GM21528 (cell line): ENCODE data around the gene LGI2.

ENCODE experiments used
- ATAC-seq: cut with Tn5 transposase; IDR thresholded peaks from one replicate; pipeline ENCODE4 v1.9.1; 2021; ENCODE audit warnings: mild to moderate bottlenecking, moderate library complexity; ENCODE audit not compliant: unreplicated experiment, low FRiP score

The LGI2 gene

DNA sequence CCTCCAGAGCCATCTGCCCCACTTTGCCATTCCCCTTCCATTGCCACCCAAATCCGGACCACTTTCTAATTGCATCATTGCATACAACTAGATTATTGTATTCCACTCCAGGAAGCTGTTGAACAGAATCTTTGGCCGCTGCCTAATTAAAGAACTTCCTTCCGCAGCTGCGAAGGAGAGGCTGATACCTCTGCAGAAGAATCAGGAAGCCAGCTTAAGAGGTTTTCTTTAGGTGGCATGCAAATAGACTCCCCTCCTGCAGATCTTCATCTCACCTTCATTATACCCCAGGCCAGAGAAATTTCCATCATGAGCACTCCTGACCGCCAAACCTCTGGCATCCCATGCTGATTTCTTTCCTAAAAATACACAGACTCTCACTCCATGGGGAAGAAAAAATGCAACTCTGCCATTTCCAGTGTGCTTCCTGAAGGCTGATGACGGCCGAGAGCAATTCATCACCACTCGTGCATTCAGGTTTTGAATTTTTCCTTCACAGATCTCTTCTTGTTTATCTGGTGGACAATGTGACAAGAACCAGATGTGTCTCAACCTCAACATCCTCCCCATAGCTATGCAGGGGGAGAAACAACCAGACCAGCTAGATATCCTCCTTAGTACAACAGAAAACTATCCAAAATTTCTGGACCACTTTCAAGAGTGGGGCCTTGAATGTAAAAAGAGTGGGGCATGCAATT is 31.2 kb downstream of the LGI2 start:
- no peak for ATAC-seq

- ATAC-seq = no peak
Observed at GRCh38 chr4:24995346-24995919, 35.3 kb downstream of the LGI2 start.

GRCh38 chr4:24993551-24994080 is 37.1 kb downstream of the LGI2 start:
- no peak for ATAC-seq

- no peak for ATAC-seq
Observed at GRCh38 chr4:24992968-24993367, 37.8 kb downstream of the LGI2 start.

GRCh38 chr4:24991015-24991414 is 39.7 kb downstream of the LGI2 start:
- no peak for ATAC-seq

GRCh38 chr4:24989327-24989726 is 41.4 kb downstream of the LGI2 start:
- no peak for ATAC-seq

- ATAC-seq = no peak
Observed at GRCh38 chr4:24988776-24989175, 42.0 kb downstream of the LGI2 start.

- ATAC-seq = no peak
Observed at GRCh38 chr4:24984602-24985532, 45.9 kb downstream of the LGI2 start.

GRCh38 chr4:24980740-24981139 is 50.0 kb downstream of the LGI2 start:
- no peak for ATAC-seq

DNA sequence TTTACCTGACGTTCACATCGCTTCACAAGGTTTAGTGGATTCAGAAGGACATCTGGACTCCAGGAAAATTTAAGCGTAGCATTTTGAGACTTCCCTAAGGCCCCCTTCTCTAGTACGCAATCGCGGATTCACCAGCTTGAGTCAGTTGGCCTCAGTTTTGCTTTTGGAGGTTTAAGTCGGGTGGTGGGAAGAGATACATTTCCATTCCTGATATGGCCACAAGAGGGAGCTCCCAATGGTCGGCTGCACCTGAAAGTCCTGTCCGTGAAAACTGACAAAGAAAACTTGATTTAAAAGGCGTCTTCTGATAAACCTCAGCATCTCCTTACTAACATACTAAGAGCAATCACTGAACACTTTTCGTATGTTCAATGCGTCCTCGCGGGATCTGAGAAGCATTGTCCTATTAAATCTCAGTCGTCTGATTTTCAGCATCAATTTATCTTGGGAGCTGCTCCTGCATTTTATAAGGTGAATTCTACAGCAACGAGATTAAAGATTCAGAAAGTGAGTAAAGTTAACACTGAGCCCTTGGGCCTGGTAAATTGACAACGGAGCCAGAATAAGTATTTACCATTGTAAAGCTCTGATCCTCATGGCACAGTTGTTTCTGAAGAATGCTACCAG is 50.6 kb downstream of the LGI2 start:
- ATAC-seq = no peak

DNA sequence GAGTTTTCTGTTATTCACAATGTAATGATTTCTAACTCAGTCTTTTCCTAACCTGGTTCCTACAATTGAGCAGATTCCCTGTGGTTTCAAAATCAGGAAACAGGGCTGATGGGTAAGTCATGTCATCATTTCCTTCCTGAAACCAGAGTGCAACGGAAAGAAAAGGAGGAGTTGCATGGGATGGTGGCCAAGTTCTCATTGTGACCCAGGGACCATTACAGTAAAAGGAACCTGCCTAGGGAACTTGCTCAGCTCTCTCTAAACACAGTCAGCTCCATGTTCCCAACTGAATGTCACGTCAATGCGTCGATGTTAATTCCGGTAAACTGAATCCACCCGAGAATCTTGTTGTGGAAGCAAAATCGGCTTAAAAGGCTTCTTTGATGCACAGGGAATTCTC is 51.2 kb downstream of the LGI2 start:
- ATAC-seq = no peak

GRCh38 chr4:24978291-24979075 is 52.3 kb downstream of the LGI2 start:
- ATAC-seq = no peak

- ATAC-seq = no peak
Observed at GRCh38 chr4:24975510-24975909, 55.2 kb downstream of the LGI2 start.

GRCh38 chr4:24973747-24974601 is 56.8 kb downstream of the LGI2 start:
- ATAC-seq = no peak

GRCh38 chr4:24973404-24973746 is 57.4 kb downstream of the LGI2 start:
- ATAC-seq = no peak

DNA sequence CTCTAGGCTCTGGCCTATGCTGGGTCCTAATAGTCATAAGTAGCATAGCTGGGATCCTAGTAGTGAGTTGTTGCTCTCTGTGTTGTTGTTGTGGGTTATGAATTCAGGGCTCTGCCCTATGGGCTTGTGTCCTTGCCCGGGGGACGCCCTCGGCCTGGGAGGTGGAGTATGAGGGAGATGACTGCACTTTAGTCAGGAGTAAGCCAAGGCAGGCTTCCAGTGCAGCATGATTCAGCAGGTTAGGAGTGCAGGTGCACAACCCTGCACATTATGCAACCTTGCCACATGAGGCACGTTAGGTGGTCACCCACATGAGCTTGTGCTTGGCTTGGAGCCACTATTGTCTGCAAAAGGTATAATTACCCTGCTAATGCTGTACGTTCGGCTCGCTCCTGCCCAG is 59.6 kb downstream of the LGI2 start:
- no peak for ATAC-seq

- ATAC-seq = no peak
Observed at GRCh38 chr4:24970635-24971034, 60.1 kb downstream of the LGI2 start.

DNA sequence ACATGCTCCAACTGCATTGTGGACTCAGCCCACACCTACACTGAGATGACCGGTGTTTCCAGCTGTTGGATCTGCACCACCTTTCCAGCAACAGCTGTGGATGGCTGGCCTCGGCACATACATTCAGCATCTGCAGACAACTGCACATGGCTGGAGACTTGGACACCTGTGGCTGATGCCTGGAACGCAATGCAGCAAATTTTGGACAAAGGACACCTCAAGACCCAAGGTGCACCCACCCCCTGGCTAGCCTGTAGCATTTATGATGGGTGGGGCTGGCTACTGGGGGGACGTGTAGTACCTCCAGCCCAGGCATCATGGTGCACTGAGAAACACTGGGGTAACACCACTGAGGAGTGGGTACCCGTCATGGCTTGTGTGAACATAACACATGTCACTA is 60.6 kb downstream of the LGI2 start:
- ATAC-seq = no peak

GRCh38 chr4:24969486-24969885 is 61.3 kb downstream of the LGI2 start:
- no peak for ATAC-seq
